Mesothelial cell of epicardium (in vitro differentiated cells): ENCODE results near the gene GALNT2. TPM values are rescaled to one million over a fixed set of nuclear protein-coding genes. Genes with fewer than 3 reads are reported as not detected.
A peak's percentile ranks its signal among the peaks of the same experiment; 100 is the strongest.

Experiments used
- DNase-seq, 2 experiments: peaks; one replicate each; pipeline ENCODE4 v3.0.0; 2021; ENCODE audit warnings: low spot score in 2 of 2; ENCODE audit not compliant: unreplicated experiment in 2 of 2
- H3K27ac Mint-ChIP-seq: 2 replicates; pipeline ENCODE4 v1.8.0; 2021; ENCODE audit warnings: mixed read lengths
- H3K27me3 Mint-ChIP-seq: 2 replicates; pipeline ENCODE4 v1.8.0; 2021; ENCODE audit warnings: low read depth, mixed read lengths
- H3K36me3 Mint-ChIP-seq: 2 replicates; pipeline ENCODE4 v1.8.0; 2021; ENCODE audit warnings: mixed read lengths
- H3K4me1 Mint-ChIP-seq: 2 replicates; pipeline ENCODE4 v1.8.0; 2021; ENCODE audit warnings: mixed read lengths
- H3K4me3 Mint-ChIP-seq: 2 replicates; pipeline ENCODE4 v1.8.0; 2021; ENCODE audit warnings: mild to moderate bottlenecking, moderate library complexity, mixed read lengths
- H3K9me3 Mint-ChIP-seq: 2 replicates; pipeline ENCODE4 v1.8.0; 2021; ENCODE audit warnings: mixed read lengths
- CTCF ChIP-seq: fragments of 200-600 bp; sonication (generic); IDR thresholded peaks from one replicate; pipeline ENCODE4 v1.5.0; 2021; ENCODE audit warnings: antibody characterized with exemption; ENCODE audit not compliant: unreplicated experiment
- total RNA-seq: library from RNA; stranded (reverse); gene quantifications from 3 replicates; pipeline ENCODE4 v1.2.1, GENCODE V29; 2021

Gene GALNT2
- total RNA-seq, 1 donor from 2014 or later = 48.3 TPM

- Mint-ChIP-seq H3K9me3 (no peaks in the 10 kb centered on the region), H3K36me3 (no peaks in the 10 kb centered on the region), H3K27me3 (peaks cover 6% of the 10 kb centered on the region), H3K4me3 (no peak overlapping the region), H3K27ac (no peak overlapping the region), H3K4me1 (peaks cover 21% of the 10 kb centered on the region)
- no peak for DNase-seq
- no peak for TF ChIP-seq CTCF
Measured at GRCh38 chr1:230306169-230306568, 239.1 kb downstream of the GALNT2 start.

GRCh38 chr1:230307213-230307612 lies 240.2 kb downstream of the GALNT2 start:
- no peak overlapping the region for H3K4me3 Mint-ChIP-seq
- no peaks in the 10 kb centered on the region for H3K36me3 Mint-ChIP-seq
- H3K27me3 Mint-ChIP-seq = peaks cover 11% of the 10 kb centered on the region
- no peaks in the 10 kb centered on the region for H3K9me3 Mint-ChIP-seq
- no peak for TF ChIP-seq CTCF
- peak overlapping the region; percentile 8 for H3K27ac Mint-ChIP-seq
- DNase-seq = no peak
- peaks cover 21% of the 10 kb centered on the region for H3K4me1 Mint-ChIP-seq

- H3K4me1 Mint-ChIP-seq = peaks cover 21% of the 10 kb centered on the region
- H3K9me3 Mint-ChIP-seq = no peaks in the 10 kb centered on the region
- no peak overlapping the region for H3K4me3 Mint-ChIP-seq
- no peak for TF ChIP-seq CTCF
- H3K27ac Mint-ChIP-seq = peak overlapping the region; percentile 8
- no peaks in the 10 kb centered on the region for H3K36me3 Mint-ChIP-seq
- peaks cover 13% of the 10 kb centered on the region for H3K27me3 Mint-ChIP-seq
- peak in 1 of 2 experiments; percentile 60 for DNase-seq
Measured at GRCh38 chr1:230308039-230308438, 241.0 kb downstream of the GALNT2 start.

- no peaks in the 10 kb centered on the region for H3K9me3 Mint-ChIP-seq
- no peak overlapping the region for H3K27ac Mint-ChIP-seq
- no peaks in the 10 kb centered on the region for H3K36me3 Mint-ChIP-seq
- H3K4me1 Mint-ChIP-seq = peaks cover 19% of the 10 kb centered on the region
- TF ChIP-seq CTCF = no peak
- no peak for DNase-seq
- peaks cover 20% of the 10 kb centered on the region for H3K27me3 Mint-ChIP-seq
- H3K4me3 Mint-ChIP-seq = no peak overlapping the region
Measured at GRCh38 chr1:230308821-230309220, 241.8 kb downstream of the GALNT2 start.

- no peaks in the 10 kb centered on the region for H3K9me3 Mint-ChIP-seq
- H3K36me3 Mint-ChIP-seq = no peaks in the 10 kb centered on the region
- H3K4me3 Mint-ChIP-seq = no peak overlapping the region
- DNase-seq = no peak
- peaks cover 25% of the 10 kb centered on the region for H3K27me3 Mint-ChIP-seq
- H3K27ac Mint-ChIP-seq = no peak overlapping the region
- no peak for TF ChIP-seq CTCF
- peaks cover 16% of the 10 kb centered on the region for H3K4me1 Mint-ChIP-seq
Measured at GRCh38 chr1:230309646-230310177, 242.7 kb downstream of the GALNT2 start.
